ENCODE results near the gene TBC1D26. TPM values are rescaled to one million over a fixed set of nuclear protein-coding genes. Genes with fewer than 3 reads are reported as not detected.
"Not testable (repeated sequence)": the region's sequence is repeated elsewhere in the genome, so short reads cannot be mapped to it uniquely, and the experiment has no call there.

TBC1D26 gene
- total RNA-seq, 1 donor from 2014 or later: 0.14 TPM

DNA sequence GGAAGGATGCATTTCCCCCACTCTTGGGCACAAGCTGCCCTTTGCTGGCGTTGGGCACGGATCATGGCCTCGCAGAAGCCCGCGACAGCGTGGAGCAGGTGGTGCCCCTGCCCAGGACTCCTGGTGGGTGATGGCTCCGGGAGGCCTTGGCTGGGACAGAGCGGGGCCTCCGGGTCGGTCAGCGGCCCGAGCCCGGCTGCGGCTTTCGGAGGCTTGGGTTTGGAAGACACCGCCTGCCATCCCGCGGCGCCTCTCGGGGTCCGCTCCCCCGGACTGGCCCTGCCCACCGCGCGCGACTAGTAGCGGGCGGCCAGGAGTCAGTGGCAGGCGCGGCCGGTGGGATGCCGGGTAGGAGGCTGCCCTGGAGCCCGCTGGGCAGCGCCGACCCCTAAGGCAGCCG is 17.3 kb downstream of the TBC1D26 start:
- not testable (repeated sequence) for H3K27me3 Mint-ChIP-seq (ENCODE audit: low read depth, unreplicated experiment); H3K4me2 ChIP-seq (ENCODE audit: low read length); DNase-seq (ENCODE audit: low read depth); H3K36me3 Mint-ChIP-seq (ENCODE audit: low read depth, unreplicated experiment); H3K4me1 Mint-ChIP-seq (ENCODE audit: low read depth, unreplicated experiment); H3K27ac ChIP-seq (ENCODE audit: low read depth, low read length); H3K9me3 ChIP-seq (ENCODE audit: insufficient read depth, low read depth, low read length); H2AFZ ChIP-seq (ENCODE audit: low read depth, low read length); H4K20me1 ChIP-seq (ENCODE audit: insufficient read depth, low read length); H3K36me3 ChIP-seq (ENCODE audit: insufficient read depth, low read length); H3K9ac ChIP-seq (ENCODE audit: low read length); H3K9me3 Mint-ChIP-seq (ENCODE audit: unreplicated experiment); H3K4me3 Mint-ChIP-seq (ENCODE audit: unreplicated experiment); H3K27ac Mint-ChIP-seq (ENCODE audit: unreplicated experiment); H3K27me3 ChIP-seq (ENCODE audit: insufficient read depth, low read length); H3K4me1 ChIP-seq (ENCODE audit: insufficient read depth, low read length); H3K4me3 ChIP-seq (ENCODE audit: insufficient read depth, low read depth, low read length); H3K79me2 ChIP-seq (ENCODE audit: insufficient read depth, low read length); FAIRE-seq
- peak; percentile 30 for TF ChIP-seq EZH2 (IDR thresholded peaks at IDR 0.05; ENCODE audit: insufficient read depth, low read length)

DNA sequence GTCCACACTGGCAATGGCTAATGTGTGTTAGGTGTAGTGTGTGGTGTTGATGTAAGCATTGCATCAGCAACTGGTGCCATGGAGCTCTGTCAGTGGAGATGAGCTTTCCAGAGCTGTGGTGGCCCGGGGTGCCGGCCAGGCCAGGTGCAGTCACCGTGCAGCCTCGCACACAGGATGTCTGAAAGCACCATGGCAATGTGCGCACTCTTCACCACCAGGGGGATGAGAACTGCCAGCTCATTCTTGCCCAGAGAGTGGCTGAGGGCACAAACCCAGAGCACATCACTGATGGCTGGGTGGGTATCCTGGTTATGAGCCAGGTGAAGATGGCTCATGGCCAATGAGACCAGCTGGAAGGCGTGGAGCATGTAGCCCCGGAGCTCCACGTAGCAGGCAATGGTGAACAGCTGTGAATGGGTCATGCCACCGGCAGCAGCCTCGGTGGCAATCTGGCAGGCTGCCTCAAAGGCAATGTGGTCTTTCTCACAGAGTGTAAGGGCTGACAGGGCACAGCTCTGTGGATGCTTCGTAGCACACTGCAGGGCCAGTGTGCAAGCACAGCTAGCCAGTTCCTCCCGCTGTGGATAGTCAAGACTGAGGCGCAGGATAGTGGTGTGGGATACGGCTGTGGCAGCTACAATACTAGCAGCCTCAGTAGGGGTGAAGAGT is 36.9 kb downstream of the TBC1D26 start:
- not testable (repeated sequence) for H3K27me3 Mint-ChIP-seq (ENCODE audit: low read depth, unreplicated experiment); FAIRE-seq; H3K4me3 Mint-ChIP-seq (ENCODE audit: unreplicated experiment)

DNA sequence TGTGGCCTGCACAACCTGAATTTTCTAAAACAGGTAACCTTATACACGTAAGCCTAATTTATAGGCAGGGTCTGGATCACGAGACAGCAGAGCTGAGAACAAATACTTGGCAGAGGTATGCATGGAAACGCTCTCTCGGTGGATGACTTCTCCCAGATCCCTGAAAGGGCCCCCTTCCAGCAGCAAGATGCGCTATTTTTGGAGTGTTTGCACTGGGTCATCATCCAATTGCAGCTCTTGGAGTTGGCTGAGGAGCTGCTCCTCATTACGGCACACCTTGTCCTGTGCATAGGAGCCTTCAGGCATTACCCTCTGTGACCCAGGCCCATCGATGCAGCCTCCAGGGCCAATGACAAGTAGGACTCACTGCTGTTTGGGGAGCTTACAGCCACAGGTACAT is 38.6 kb downstream of the TBC1D26 start:
- not testable (repeated sequence) for FAIRE-seq; H3K27ac Mint-ChIP-seq (ENCODE audit: unreplicated experiment); H2AFZ ChIP-seq (ENCODE audit: low read depth, low read length); H3K9me3 Mint-ChIP-seq (ENCODE audit: unreplicated experiment); H3K4me1 ChIP-seq (ENCODE audit: insufficient read depth, low read length); H3K9me3 ChIP-seq (ENCODE audit: insufficient read depth, low read depth, low read length); H3K27ac ChIP-seq (ENCODE audit: low read depth, low read length); H3K36me3 Mint-ChIP-seq (ENCODE audit: low read depth, unreplicated experiment); H4K20me1 ChIP-seq (ENCODE audit: insufficient read depth, low read length); H3K9ac ChIP-seq (ENCODE audit: low read length); H3K4me2 ChIP-seq (ENCODE audit: low read length); H3K4me1 Mint-ChIP-seq (ENCODE audit: low read depth, unreplicated experiment); H3K36me3 ChIP-seq (ENCODE audit: insufficient read depth, low read length); H3K27me3 ChIP-seq (ENCODE audit: insufficient read depth, low read length); H3K4me3 Mint-ChIP-seq (ENCODE audit: unreplicated experiment); H3K79me2 ChIP-seq (ENCODE audit: insufficient read depth, low read length); DNase-seq (ENCODE audit: low read depth); H3K27me3 Mint-ChIP-seq (ENCODE audit: low read depth, unreplicated experiment); H3K4me3 ChIP-seq (ENCODE audit: insufficient read depth, low read depth, low read length)

More for the DNA sequence above, 36.9 kb downstream of the TBC1D26 start:
- H3K9me3 Mint-ChIP-seq (ENCODE audit: unreplicated experiment); DNase-seq (ENCODE audit: low read depth); H3K9me3 ChIP-seq (ENCODE audit: insufficient read depth, low read depth, low read length); H3K27me3 ChIP-seq (ENCODE audit: insufficient read depth, low read length); H4K20me1 ChIP-seq (ENCODE audit: insufficient read depth, low read length); H3K4me1 Mint-ChIP-seq (ENCODE audit: low read depth, unreplicated experiment); H3K27ac Mint-ChIP-seq (ENCODE audit: unreplicated experiment); H2AFZ ChIP-seq (ENCODE audit: low read depth, low read length); H3K4me3 ChIP-seq (ENCODE audit: insufficient read depth, low read depth, low read length); H3K4me1 ChIP-seq (ENCODE audit: insufficient read depth, low read length); H3K4me2 ChIP-seq (ENCODE audit: low read length); H3K36me3 Mint-ChIP-seq (ENCODE audit: low read depth, unreplicated experiment); H3K27ac ChIP-seq (ENCODE audit: low read depth, low read length); H3K36me3 ChIP-seq (ENCODE audit: insufficient read depth, low read length); H3K9ac ChIP-seq (ENCODE audit: low read length); H3K79me2 ChIP-seq (ENCODE audit: insufficient read depth, low read length): not testable (repeated sequence)

DNA sequence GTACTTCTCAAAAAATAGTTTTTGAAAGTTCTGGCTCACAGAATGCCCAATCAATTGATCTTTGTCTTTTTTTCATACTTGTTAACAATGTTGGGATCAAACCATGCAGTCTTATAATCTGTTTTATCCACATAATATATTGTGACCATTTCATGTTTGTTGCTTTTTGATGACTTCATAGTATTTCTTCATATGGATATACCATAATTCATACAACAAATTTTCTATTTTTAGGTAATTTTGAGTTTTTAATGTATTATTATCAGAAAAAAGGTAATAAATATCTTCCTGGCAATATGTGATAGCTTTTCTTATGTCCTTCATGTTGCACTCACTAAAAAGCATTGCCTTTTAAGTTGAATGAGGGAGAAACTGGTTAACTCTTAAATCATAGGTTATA is 44.8 kb downstream of the TBC1D26 start:
- no peak overlapping the region for H3K4me2 ChIP-seq (ENCODE audit: low read length)
- H3K4me1 ChIP-seq (ENCODE audit: insufficient read depth, low read length): no peaks in the 10 kb centered on the region
- no peak for FAIRE-seq
- H3K27ac Mint-ChIP-seq (ENCODE audit: unreplicated experiment): no peak overlapping the region
- no peaks in the 10 kb centered on the region for H3K27me3 ChIP-seq (ENCODE audit: insufficient read depth, low read length)
- H3K9me3 Mint-ChIP-seq (ENCODE audit: unreplicated experiment): peaks cover 15% of the 10 kb centered on the region
- H3K27ac ChIP-seq (ENCODE audit: low read depth, low read length): no peak overlapping the region
- no peaks in the 10 kb centered on the region for H3K4me1 Mint-ChIP-seq (ENCODE audit: low read depth, unreplicated experiment)
- H3K36me3 ChIP-seq (ENCODE audit: insufficient read depth, low read length): no peaks in the 10 kb centered on the region
- no peaks in the 10 kb centered on the region for H3K9me3 ChIP-seq (ENCODE audit: insufficient read depth, low read depth, low read length)
- H3K4me3 Mint-ChIP-seq (ENCODE audit: unreplicated experiment): no peak overlapping the region
- no peak overlapping the region for H3K4me3 ChIP-seq (ENCODE audit: insufficient read depth, low read depth, low read length)
- peaks cover 7% of the 10 kb centered on the region for H3K27me3 Mint-ChIP-seq (ENCODE audit: low read depth, unreplicated experiment)
- no peak overlapping the region for H2AFZ ChIP-seq (ENCODE audit: low read depth, low read length)
- H4K20me1 ChIP-seq (ENCODE audit: insufficient read depth, low read length): no peaks in the 10 kb centered on the region
- no peaks in the 10 kb centered on the region for H3K36me3 Mint-ChIP-seq (ENCODE audit: low read depth, unreplicated experiment)
- TF ChIP-seq EZH2 (IDR thresholded peaks at IDR 0.05; ENCODE audit: insufficient read depth, low read length): no peak
- TF ChIP-seq, protein P1, sequence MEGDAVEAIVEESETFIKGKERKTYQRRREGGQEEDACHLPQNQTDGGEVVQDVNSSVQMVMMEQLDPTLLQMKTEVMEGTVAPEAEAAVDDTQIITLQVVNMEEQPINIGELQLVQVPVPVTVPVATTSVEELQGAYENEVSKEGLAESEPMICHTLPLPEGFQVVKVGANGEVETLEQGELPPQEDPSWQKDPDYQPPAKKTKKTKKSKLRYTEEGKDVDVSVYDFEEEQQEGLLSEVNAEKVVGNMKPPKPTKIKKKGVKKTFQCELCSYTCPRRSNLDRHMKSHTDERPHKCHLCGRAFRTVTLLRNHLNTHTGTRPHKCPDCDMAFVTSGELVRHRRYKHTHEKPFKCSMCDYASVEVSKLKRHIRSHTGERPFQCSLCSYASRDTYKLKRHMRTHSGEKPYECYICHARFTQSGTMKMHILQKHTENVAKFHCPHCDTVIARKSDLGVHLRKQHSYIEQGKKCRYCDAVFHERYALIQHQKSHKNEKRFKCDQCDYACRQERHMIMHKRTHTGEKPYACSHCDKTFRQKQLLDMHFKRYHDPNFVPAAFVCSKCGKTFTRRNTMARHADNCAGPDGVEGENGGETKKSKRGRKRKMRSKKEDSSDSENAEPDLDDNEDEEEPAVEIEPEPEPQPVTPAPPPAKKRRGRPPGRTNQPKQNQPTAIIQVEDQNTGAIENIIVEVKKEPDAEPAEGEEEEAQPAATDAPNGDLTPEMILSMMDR (IDR thresholded peaks at IDR 0.05; ENCODE audit: insufficient read depth, low read depth, low read length): no peak
- no peaks in the 10 kb centered on the region for H3K79me2 ChIP-seq (ENCODE audit: insufficient read depth, low read length)
- DNase-seq (ENCODE audit: low read depth): no peak
- H3K9ac ChIP-seq (ENCODE audit: low read length): no peak overlapping the region
